SU-DHL-6 (cell line): ENCODE measurements around the gene SRI.

Experiments
- EZH2phosphoT487 ChIP-seq: fragments of 200-600 bp; sonication (generic), shearing (Covaris generic); conservative IDR thresholded peaks from 2 replicates; pipeline ENCODE4 v1.6.1; 2018; ENCODE audit warnings: mild to moderate bottlenecking, antibody characterized with exemption, low read length, moderate library complexity, mixed read lengths
- TF ChIP-seq, protein P1 (sequence below): fragments of 200-600 bp; sonication (generic); IDR thresholded peaks from one replicate; pipeline ENCODE4 v1.5.1; 2017; ENCODE audit warnings: antibody characterized with exemption, mild to moderate bottlenecking, low read length, moderate library complexity; ENCODE audit not compliant: insufficient read depth, poor library complexity, severe bottlenecking

GRCh38 chr7:88229302-88229995 is 9.6 kb upstream of the SRI start:
- TF ChIP-seq, protein P1, sequence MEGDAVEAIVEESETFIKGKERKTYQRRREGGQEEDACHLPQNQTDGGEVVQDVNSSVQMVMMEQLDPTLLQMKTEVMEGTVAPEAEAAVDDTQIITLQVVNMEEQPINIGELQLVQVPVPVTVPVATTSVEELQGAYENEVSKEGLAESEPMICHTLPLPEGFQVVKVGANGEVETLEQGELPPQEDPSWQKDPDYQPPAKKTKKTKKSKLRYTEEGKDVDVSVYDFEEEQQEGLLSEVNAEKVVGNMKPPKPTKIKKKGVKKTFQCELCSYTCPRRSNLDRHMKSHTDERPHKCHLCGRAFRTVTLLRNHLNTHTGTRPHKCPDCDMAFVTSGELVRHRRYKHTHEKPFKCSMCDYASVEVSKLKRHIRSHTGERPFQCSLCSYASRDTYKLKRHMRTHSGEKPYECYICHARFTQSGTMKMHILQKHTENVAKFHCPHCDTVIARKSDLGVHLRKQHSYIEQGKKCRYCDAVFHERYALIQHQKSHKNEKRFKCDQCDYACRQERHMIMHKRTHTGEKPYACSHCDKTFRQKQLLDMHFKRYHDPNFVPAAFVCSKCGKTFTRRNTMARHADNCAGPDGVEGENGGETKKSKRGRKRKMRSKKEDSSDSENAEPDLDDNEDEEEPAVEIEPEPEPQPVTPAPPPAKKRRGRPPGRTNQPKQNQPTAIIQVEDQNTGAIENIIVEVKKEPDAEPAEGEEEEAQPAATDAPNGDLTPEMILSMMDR, result no peak
- TF ChIP-seq EZH2phosphoT487, result no peak
